Suppressor macrophage (primary cell): ENCODE data around the gene PEA15.

Experiments
- DNase-seq, 4 experiments: peaks; one replicate each; pipeline ENCODE4 v3.0.0-alpha.2; 2020 to 2022
- total RNA-seq, 17 experiments: gene quantifications; one replicate each; lab custom pipeline; 2026; ENCODE audit warnings: mixed read lengths in 6 of 17, inconsistent platforms in 3 of 17; lab: John Stamatoyannopoulos, UW

Gene PEA15
- total RNA-seq = 290 to 767 (median 373) reads per million in 17 experiments

- DNase-seq = peak; percentile 62 to 88 (median 75)
Observed at GRCh38 chr1:160205242-160206035, at the start of gene PEA15. Gene PEA15 (plus strand): TSS chr1:160205384. CDS start chr1:160211545, 6,161 bp downstream.

DNA sequence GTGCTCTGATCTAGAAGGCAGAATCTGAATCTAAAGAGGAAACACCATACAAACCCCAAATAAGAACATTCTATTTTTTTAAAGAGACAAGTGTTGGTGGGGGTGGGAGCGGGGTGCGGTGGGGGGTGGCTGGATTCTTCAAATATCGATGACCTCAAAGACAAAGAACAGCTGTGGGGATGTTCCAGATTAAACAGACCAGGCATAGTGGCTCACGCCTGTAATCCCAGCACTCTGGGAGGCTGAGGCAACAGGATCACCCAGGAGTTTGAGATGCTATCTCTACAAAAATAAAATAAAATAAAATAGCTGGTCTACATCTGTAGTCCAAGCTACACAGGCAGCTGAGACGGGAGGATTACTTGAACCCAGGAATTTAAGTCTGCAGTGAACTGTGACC, 48.8 kb upstream of the PEA15 start:
- no peak for DNase-seq

DNA sequence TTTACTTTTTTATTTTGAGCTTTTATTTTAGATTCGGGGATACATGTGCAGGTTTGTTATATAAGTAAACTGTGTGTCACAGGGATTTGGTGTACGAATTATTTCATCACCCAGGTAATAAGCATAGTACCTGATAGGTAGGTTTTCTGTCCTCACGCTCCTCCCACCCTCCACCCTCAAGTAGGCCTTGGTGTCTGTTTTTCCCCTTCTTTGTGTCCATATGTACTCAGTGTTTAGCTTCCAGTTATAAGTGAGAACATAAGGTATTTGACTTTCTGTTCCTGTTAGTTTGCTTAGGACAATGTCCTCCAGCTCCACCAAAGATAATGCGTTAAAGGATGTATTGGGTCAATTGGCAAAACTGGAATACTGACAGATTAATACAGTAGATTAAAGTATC, 48.0 kb upstream of the PEA15 start:
- no peak for DNase-seq

- DNase-seq = no peak
Observed at GRCh38 chr1:160158031-160158430, 47.2 kb upstream of the PEA15 start.

DNA sequence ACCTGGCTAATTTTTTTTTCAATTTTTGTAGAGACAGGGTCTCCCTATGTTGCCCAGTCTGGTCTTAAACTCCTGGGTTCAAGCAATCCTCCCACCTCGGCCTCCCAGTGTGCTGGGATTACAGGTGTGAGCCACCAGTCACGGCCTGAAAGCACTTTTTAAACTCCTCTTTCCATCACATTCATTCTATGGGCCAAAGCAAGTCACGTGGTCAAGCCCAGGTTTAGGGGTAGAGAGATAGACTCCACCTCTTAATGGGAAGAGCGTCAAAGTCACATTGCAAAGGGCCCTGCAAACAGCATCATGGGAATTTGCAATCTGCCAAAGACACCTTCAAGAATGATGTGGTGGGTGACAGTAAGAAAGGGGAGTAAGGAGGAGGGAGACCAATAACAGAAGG, 46.6 kb upstream of the PEA15 start:
- DNase-seq = no peak

DNA sequence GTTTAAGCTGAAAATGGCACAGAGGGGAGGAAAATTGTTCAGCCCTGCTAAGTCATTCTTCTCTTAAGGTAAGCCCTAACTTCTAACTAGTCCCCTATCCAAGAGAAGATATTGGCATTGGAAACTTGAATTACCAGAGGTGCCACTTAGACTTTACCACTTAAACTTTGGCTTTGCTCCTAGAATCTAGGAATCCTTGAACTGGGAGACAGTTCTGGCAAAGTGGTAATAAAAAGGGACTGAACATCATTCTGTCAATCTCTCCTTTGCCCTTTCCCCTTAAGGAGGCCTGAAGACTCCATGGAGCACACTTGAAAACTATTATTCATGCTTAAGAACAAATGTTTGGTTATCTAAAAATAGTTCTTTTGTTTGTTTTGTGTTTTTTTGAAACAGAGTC, 45.3 kb upstream of the PEA15 start:
- no peak for DNase-seq

DNA sequence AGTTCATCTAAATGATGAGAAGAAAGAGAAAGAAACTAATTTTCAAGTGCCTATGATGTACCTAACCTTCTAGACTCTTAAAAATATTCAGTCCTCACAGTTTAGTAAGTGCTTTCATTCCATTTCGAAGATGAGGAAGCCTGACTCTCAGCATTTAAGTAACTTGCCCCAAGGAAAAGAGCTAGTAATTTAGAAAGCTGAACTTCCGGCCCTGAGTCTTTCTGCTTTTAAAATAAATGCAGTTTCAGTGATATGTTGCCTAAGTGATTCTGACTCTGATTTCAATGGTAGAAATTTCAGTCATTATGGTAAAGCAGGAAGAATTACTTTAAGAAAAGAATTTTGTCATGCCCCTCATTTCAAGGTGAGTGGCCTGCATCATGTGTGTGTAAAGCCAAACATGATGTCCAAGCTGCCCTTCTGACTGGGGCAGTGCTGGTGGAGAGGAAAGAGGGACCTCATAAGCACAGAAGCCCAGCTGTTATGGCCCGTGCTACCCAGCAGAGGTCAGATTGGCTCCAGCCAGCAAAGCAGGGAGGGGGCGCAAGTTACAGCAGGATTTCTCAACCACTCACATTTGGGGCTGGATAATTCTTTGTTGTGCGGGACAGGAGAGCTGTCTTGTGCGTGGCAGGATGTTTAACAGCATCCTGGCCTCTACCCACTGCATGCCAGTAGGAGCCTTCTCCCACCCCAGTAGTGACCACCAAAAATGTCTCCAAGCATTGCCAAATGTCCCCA, 43.0 kb upstream of the PEA15 start:
- DNase-seq = peak; percentile 34 to 56 (median 46)

- peak; percentile 56 to 84 (median 72) for DNase-seq
Observed at GRCh38 chr1:160162931-160163330, 42.3 kb upstream of the PEA15 start.

DNA sequence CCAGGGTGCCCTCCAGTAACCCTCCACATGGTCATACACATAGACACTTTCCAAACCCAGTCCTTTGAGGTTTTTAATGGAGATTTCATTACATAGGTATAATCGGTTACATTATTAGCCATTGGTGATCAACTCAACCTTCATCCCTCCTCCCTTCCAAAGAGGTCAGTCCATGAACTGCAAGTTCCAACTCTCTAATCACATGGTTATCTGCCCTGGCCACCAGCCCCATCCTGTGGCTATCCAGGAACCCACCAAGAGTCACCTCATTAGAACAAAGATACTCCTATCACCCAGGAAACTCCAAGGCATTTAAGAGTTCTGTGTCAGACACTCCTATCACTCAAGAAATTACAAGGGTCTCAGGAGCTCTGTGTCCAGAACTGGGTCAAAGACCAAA, 41.6 kb upstream of the PEA15 start:
- peak in 3 of 4 experiments; percentile 28 to 52 (median 32) for DNase-seq

GRCh38 chr1:160164121-160164520, 41.1 kb upstream of the PEA15 start:
- DNase-seq = no peak

GRCh38 chr1:160166166-160166868, 38.9 kb upstream of the PEA15 start:
- peak; percentile 46 to 89 (median 67) for DNase-seq

- DNase-seq = no peak
Observed at GRCh38 chr1:160167056-160167455, 38.1 kb upstream of the PEA15 start.

- peak; percentile 18 to 66 (median 24) for DNase-seq
Observed at GRCh38 chr1:160167580-160167979, 37.6 kb upstream of the PEA15 start.

DNA sequence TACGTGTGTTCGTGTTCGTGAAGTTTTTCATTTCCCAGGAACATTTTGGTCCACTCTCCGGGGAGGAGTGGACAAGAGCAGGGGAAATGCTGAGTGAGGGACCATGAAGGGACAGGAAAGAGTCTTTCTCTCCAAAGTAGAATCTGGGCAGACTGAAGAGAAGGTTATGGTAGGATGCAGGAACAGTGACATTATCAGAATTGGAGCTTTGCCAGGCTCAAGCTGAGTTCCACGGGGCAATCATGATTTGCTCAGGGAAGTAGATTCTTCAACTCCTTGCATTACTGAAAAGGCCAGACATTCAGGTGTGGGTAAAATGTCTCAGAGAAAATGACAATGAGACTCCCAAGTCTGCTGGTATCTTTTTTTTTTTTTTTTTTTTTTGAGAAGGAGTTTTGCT, 37.2 kb upstream of the PEA15 start:
- peak in 2 of 4 experiments; percentile 27 to 29 for DNase-seq

GRCh38 chr1:160168609-160169369, 36.4 kb upstream of the PEA15 start:
- DNase-seq = no peak

DNA sequence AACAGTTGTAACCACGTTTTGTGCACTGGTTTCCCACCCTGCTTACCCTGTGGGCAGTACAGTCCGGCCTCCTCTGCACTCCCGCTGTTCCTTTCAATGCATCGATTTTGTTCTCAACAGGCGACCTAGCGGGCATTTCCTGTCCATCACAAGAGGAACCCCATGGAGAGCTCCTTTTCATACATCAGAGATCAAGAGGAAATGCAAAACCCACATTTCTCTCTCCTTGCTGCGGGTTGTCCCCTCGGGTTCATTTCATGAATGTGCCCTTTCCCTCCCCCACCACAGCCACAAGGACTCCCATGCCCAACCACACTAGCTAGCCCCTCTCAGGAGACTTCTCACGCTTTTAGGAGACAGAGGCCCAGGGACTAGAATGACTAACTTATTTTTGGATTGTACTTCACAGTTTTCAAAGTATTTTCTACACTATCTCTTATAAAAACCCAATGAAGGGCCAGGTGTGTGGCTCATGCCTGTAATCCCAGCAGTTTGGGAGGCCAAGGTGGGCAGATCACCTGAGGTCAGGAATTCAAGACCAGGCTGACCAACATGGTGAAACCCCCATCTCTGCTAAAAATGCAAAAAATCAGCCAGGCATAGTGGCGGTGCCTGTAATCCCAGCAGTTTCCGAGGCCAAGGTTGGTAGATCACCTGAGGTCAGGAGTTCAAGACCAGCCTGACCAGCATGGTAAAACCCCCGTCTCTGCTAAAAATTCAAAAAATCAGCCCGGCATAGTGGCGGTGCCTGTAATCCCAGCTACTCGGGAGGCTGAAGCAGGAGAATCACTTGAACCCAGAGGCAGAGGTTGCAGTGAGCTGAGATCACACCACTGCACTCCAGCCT, 35.4 kb upstream of the PEA15 start:
- peak; percentile 38 to 61 (median 50) for DNase-seq

- DNase-seq = no peak
Observed at GRCh38 chr1:160171354-160171753, 33.8 kb upstream of the PEA15 start.

- DNase-seq = no peak
Observed at GRCh38 chr1:160171980-160172379, 33.2 kb upstream of the PEA15 start.

DNA sequence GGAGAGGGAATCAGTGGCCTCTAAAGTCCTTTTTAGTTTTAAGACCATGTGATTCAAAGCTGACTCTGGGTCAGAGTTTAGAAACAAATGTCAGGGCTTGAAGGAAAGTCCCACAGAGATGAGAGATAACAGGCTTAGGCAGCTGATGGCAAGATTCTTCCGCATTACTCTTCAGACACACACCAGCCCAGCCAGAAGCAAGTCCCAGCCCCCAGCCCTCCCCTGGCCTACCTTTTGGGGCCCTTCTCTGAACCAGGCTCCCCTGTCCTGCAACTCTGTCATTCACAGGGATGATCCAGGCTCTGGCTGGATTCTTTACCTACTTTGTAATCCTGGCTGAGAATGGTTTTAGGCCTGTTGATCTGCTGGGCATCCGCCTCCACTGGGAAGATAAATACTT, 28.0 kb upstream of the PEA15 start:
- no peak for DNase-seq

GRCh38 chr1:160177667-160178066, 27.5 kb upstream of the PEA15 start:
- no peak for DNase-seq

GRCh38 chr1:160178731-160179130, 26.5 kb upstream of the PEA15 start:
- DNase-seq = peak in 1 of 4 experiments; percentile 38
